Measurements from ENCODE around the gene LRRC7. TPM values are rescaled to one million over a fixed set of nuclear protein-coding genes. Genes with fewer than 3 reads are reported as not detected.

LRRC7 gene
- total RNA-seq, 2 experiments from 2014 or later, result not detected

GRCh38 chr1:69737527-69738185, 169.9 kb downstream of the LRRC7 start:
- ATAC-seq (ENCODE audit: low read depth) (peak; percentile 42), DNase-seq (no peak)
- Mint-ChIP-seq H3K36me3 (no peaks in the 10 kb centered on the region), H3K27me3 (no peaks in the 10 kb centered on the region), H3K27ac (no peak overlapping the region), H3K4me1 (no peaks in the 10 kb centered on the region), H3K9me3 (no peaks in the 10 kb centered on the region), H3K4me3 (no peak overlapping the region)
- POLR2A ChIA-PET, result no interaction called here

DNA sequence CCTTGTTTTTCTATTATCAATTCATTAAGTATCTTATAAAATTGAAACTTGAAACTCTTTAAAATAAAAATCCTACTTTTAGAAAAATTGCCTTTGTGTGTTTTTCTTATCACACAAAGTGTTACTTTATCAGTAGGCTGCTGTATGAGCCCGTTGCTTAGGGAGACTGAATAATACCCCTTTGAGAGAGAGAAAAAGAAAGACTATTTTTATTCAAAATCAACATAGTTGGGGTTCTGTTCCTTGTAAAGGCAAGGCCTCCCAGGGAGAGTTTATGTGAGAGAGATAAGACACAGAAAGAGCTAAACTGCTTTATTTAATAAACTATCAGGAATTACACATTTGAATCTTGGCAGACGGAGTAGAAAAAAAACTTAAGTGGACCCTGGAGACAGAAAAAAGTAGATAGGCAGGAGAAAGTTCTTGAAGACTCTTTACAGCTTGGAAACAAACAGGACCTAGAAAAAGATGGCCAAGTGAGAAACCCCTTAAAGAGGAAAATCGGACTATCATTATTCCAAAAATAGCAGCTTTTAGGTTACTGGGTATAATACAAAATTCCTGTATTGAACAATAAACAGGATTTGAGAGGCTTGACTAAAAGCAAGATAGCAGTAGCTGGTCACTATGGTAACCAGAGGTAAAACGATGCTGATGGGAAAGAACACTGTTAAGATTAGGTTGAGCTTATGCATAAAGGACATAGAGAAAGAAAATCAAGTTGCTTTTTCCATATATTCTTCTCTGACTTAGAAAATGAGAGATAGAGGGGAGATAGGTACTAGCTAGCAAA, 170.9 kb downstream of the LRRC7 start:
- H3K27me3 Mint-ChIP-seq, result no peaks in the 10 kb centered on the region
- no peak overlapping the region for H3K4me3 Mint-ChIP-seq
- no peaks in the 10 kb centered on the region for H3K36me3 Mint-ChIP-seq
- H3K9me3 Mint-ChIP-seq, result no peaks in the 10 kb centered on the region
- ATAC-seq (ENCODE audit: low read depth), result no peak
- no peak for DNase-seq
- no peaks in the 10 kb centered on the region for H3K4me1 Mint-ChIP-seq
- no peak overlapping the region for H3K27ac Mint-ChIP-seq
- POLR2A ChIA-PET, result no interaction called here

DNA sequence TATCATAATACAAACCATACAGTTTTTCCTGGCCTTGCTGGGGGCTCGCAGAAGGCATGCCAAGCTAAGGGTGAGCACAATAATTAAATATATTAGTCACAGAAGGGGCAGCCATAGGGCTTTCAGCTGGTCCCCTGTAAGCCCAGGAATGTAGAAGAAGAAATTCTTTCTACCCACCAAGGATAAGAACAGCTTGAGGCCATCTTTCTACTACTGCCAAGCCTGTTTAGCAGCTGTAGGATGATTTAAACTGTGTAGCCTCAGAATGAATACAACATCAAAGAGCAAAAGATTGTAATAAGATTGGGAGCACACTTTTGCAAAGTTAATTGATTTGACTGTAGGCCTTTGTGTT, 171.5 kb downstream of the LRRC7 start:
- H3K36me3 Mint-ChIP-seq, result no peaks in the 10 kb centered on the region
- ATAC-seq (ENCODE audit: low read depth) (no peak), DNase-seq (no peak)
- no peaks in the 10 kb centered on the region for H3K27me3 Mint-ChIP-seq
- no peaks in the 10 kb centered on the region for H3K4me1 Mint-ChIP-seq
- POLR2A ChIA-PET, result no interaction called here
- no peak overlapping the region for H3K27ac Mint-ChIP-seq
- no peak overlapping the region for H3K4me3 Mint-ChIP-seq
- H3K9me3 Mint-ChIP-seq, result no peaks in the 10 kb centered on the region

DNA sequence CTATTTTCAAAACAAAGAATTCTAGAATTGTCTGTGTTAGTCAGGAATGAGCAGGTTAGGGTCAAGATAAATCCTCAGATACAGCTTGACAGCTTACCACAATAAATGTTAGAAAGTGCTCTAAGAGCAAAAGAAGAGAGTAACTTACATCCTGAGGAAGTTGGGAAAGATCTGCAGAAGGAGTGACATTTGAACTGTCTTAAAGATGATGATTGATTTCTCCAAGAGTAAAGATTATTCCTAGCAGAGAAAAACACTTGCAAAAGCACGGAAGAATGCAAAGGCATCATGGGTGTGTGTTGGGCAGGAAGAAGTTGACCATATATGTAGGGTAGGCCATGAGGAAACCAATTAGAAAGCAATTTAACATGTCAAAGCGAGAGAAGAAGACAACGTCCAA, 175.4 kb downstream of the LRRC7 start:
- Mint-ChIP-seq H3K4me3 (no peak overlapping the region), H3K27ac (no peak overlapping the region), H3K36me3 (no peaks in the 10 kb centered on the region), H3K9me3 (peaks cover 1% of the 10 kb centered on the region), H3K27me3 (no peaks in the 10 kb centered on the region), H3K4me1 (no peaks in the 10 kb centered on the region)
- POLR2A ChIA-PET, result no interaction called here
- DNase-seq (no peak), ATAC-seq (ENCODE audit: low read depth) (no peak)

- H3K4me3 Mint-ChIP-seq, result no peak overlapping the region
- no peak overlapping the region for H3K27ac Mint-ChIP-seq
- POLR2A ChIA-PET, result no interaction called here
- DNase-seq (no peak), ATAC-seq (ENCODE audit: low read depth) (no peak)
- H3K27me3 Mint-ChIP-seq, result no peaks in the 10 kb centered on the region
- no peaks in the 10 kb centered on the region for H3K4me1 Mint-ChIP-seq
- H3K9me3 Mint-ChIP-seq, result peaks cover 1% of the 10 kb centered on the region
- H3K36me3 Mint-ChIP-seq, result no peaks in the 10 kb centered on the region
These were observed 176.7 kb downstream of the LRRC7 start for GRCh38 chr1:69744381-69744780.

GRCh38 chr1:69747207-69747606, 179.5 kb downstream of the LRRC7 start:
- POLR2A ChIA-PET, result no interaction called here
- H3K4me1 Mint-ChIP-seq, result no peaks in the 10 kb centered on the region
- H3K36me3 Mint-ChIP-seq, result no peaks in the 10 kb centered on the region
- H3K9me3 Mint-ChIP-seq, result peaks cover 1% of the 10 kb centered on the region
- no peak overlapping the region for H3K27ac Mint-ChIP-seq
- no peak for DNase-seq
- no peaks in the 10 kb centered on the region for H3K27me3 Mint-ChIP-seq
- H3K4me3 Mint-ChIP-seq, result no peak overlapping the region
- no peak for ATAC-seq (ENCODE audit: low read depth)

GRCh38 chr1:69750638-69751037, 182.9 kb downstream of the LRRC7 start:
- Mint-ChIP-seq H3K4me3 (no peak overlapping the region), H3K27ac (no peak overlapping the region)

GRCh38 chr1:69752831-69753230, 185.1 kb downstream of the LRRC7 start:
- no peaks in the 10 kb centered on the region for H3K4me1 Mint-ChIP-seq
- no peaks in the 10 kb centered on the region for H3K27me3 Mint-ChIP-seq
- POLR2A ChIA-PET, result no interaction called here
- no peak overlapping the region for H3K4me3 Mint-ChIP-seq
- H3K9me3 Mint-ChIP-seq, result peaks cover 1% of the 10 kb centered on the region
- DNase-seq (no peak), ATAC-seq (ENCODE audit: low read depth) (no peak)
- no peaks in the 10 kb centered on the region for H3K36me3 Mint-ChIP-seq
- no peak overlapping the region for H3K27ac Mint-ChIP-seq

More at GRCh38 chr1:69750638-69751037, 182.9 kb downstream of the LRRC7 start:
- no peaks in the 10 kb centered on the region for H3K27me3 Mint-ChIP-seq
- DNase-seq (no peak), ATAC-seq (ENCODE audit: low read depth) (no peak)
- POLR2A ChIA-PET, result no interaction called here
- no peaks in the 10 kb centered on the region for H3K36me3 Mint-ChIP-seq
- no peaks in the 10 kb centered on the region for H3K4me1 Mint-ChIP-seq
- peaks cover 1% of the 10 kb centered on the region for H3K9me3 Mint-ChIP-seq

DNA sequence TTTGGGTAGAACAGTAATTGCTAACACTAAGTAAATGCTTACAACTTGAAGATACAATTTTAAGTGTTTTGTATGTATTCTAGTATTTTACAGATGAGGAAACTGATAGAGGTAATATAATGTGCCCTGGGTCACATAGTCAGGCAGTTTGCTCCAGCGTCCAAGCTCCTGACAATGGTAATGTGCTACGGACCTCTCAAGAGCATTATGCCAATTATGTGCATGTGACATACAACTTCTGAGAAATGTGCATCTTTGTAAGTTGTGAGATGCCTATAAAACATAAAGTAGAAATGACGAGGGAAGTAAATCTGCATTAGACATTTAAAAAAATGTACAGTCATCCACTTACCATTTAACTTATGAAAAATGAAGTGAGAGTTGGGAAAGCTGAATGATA, 186.8 kb downstream of the LRRC7 start:
- no peak overlapping the region for H3K27ac Mint-ChIP-seq
- H3K9me3 Mint-ChIP-seq, result peaks cover 1% of the 10 kb centered on the region
- DNase-seq (no peak), ATAC-seq (ENCODE audit: low read depth) (no peak)
- POLR2A ChIA-PET, result no interaction called here
- no peaks in the 10 kb centered on the region for H3K27me3 Mint-ChIP-seq
- H3K4me3 Mint-ChIP-seq, result no peak overlapping the region
- no peaks in the 10 kb centered on the region for H3K4me1 Mint-ChIP-seq
- no peaks in the 10 kb centered on the region for H3K36me3 Mint-ChIP-seq

DNA sequence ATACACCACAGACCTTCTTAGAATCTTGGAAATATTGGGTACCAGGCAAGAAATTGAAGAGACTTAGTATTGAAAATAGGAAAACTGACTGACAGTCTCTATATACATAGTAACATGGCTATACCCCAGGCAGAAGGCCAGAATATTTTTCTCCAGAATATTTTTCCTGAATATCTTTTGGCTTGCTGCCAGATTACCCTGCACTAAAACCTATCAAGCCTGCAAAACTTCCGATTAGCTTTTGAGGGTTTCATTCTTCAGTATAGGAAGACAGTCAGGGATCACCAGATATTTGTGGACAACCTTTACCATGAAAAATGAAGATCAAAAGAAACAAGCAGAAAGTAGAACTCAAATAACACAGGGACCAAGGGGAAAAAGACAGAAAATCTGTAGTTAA, 187.9 kb downstream of the LRRC7 start:
- no peak overlapping the region for H3K4me3 Mint-ChIP-seq
- no peak overlapping the region for H3K27ac Mint-ChIP-seq
- DNase-seq (no peak), ATAC-seq (ENCODE audit: low read depth) (no peak)
- no peaks in the 10 kb centered on the region for H3K36me3 Mint-ChIP-seq
- H3K9me3 Mint-ChIP-seq, result peaks cover 1% of the 10 kb centered on the region
- H3K27me3 Mint-ChIP-seq, result no peaks in the 10 kb centered on the region
- POLR2A ChIA-PET, result no interaction called here
- H3K4me1 Mint-ChIP-seq, result no peaks in the 10 kb centered on the region

DNA sequence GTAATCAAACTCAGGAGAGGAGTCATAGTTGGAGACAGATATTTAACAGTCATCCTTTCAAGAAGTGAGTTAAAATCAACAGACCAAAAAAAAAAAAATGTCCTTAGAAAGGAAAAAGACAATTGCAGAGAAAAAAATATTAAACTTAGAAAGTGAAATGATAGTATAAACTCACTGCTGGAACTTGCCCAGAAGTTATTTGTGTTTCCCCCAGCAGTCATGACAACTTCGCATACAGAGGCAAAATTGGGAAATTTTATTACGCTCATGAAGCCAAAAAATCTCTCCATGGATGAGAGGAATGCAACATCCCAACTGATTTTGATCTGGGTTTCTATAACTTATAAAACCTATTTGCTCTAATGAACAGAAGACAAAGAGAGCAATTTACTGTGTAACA, 198.2 kb downstream of the LRRC7 start:
- Mint-ChIP-seq H3K36me3 (no peaks in the 10 kb centered on the region), H3K27ac (no peak overlapping the region), H3K27me3 (no peaks in the 10 kb centered on the region), H3K9me3 (peaks cover 2% of the 10 kb centered on the region), H3K4me1 (no peaks in the 10 kb centered on the region), H3K4me3 (no peak overlapping the region)
- DNase-seq (no peak), ATAC-seq (ENCODE audit: low read depth) (no peak)
- POLR2A ChIA-PET, result no interaction called here

GRCh38 chr1:69766431-69767180, 198.9 kb downstream of the LRRC7 start:
- Mint-ChIP-seq H3K27ac (no peak overlapping the region), H3K27me3 (no peaks in the 10 kb centered on the region), H3K4me3 (no peak overlapping the region), H3K36me3 (no peaks in the 10 kb centered on the region), H3K4me1 (no peaks in the 10 kb centered on the region), H3K9me3 (peaks cover 2% of the 10 kb centered on the region)
- DNase-seq (no peak), ATAC-seq (ENCODE audit: low read depth) (no peak)
- POLR2A ChIA-PET, result no interaction called here

- Mint-ChIP-seq H3K27me3 (peaks cover 2% of the 10 kb centered on the region), H3K36me3 (no peaks in the 10 kb centered on the region), H3K4me1 (no peaks in the 10 kb centered on the region), H3K27ac (no peak overlapping the region), H3K9me3 (no peaks in the 10 kb centered on the region), H3K4me3 (no peak overlapping the region)
- DNase-seq, result no peak
- POLR2A ChIA-PET, result no interaction called here
- ATAC-seq (ENCODE audit: low read depth), result no peak
These were observed 208.8 kb downstream of the LRRC7 start for GRCh38 chr1:69776555-69776954.

- POLR2A ChIA-PET, result no interaction called here
These were observed 209.7 kb downstream of the LRRC7 start for GRCh38 chr1:69777423-69777822.

More at GRCh38 chr1:69777423-69777822, 209.7 kb downstream of the LRRC7 start:
- Mint-ChIP-seq H3K4me3 (no peak overlapping the region), H3K27ac (no peak overlapping the region), H3K36me3 (no peaks in the 10 kb centered on the region), H3K4me1 (no peaks in the 10 kb centered on the region), H3K9me3 (peaks cover 1% of the 10 kb centered on the region), H3K27me3 (peaks cover 2% of the 10 kb centered on the region)
- no peak for ATAC-seq (ENCODE audit: low read depth)
- no peak for DNase-seq
